Psoas muscle (tissue), 8 donors: ENCODE measurements around the gene NSUN3. TPM values are rescaled to one million over a fixed set of nuclear protein-coding genes. Genes with fewer than 3 reads are reported as not detected.

Source experiments
- ATAC-seq, 4 donors: fragments of 200-7000 bp; cut with Tn5 transposase; one replicate each; pipeline ENCODE4 v1.9.1; 2020; ENCODE audit warnings: moderate library complexity in 3 of 4, mild to moderate bottlenecking in 2 of 4
- DNase-seq, 2 donors: peaks; one replicate each; pipeline ENCODE4 v3.0.0-alpha.2; 2020
- H3K27ac ChIP-seq: fragments of 200-600 bp; one replicate; pipeline ENCODE4 v1.8.0; 2022
- H3K27me3 ChIP-seq, 3 donors: fragments of 200-600 bp in 1 of 3; one replicate each; pipeline versions ENCODE4 v1.6.1 to v1.8.0; 2013 to 2022; ENCODE audit warnings: low read length in 2 of 3, mild to moderate bottlenecking in 2 of 3, moderate library complexity in 1 of 3; ENCODE audit not compliant: insufficient read depth in 3 of 3
- H3K36me3 ChIP-seq, 2 donors: fragments of 200-600 bp in 1 of 2; one replicate each; pipeline versions ENCODE4 v1.6.1 to v1.8.0; 2013 to 2022; ENCODE audit warnings: low read depth in 1 of 2, mild to moderate bottlenecking in 1 of 2, moderate library complexity in 1 of 2; ENCODE audit not compliant: insufficient read depth in 1 of 2
- H3K4me1 ChIP-seq: fragments of 200-600 bp; one replicate; pipeline ENCODE4 v1.8.0; 2022
- H3K4me3 ChIP-seq: fragments of 200-600 bp; one replicate; pipeline ENCODE4 v1.8.0; 2022; ENCODE audit warnings: mild to moderate bottlenecking
- H3K9me3 ChIP-seq: fragments of 200-600 bp; one replicate; pipeline ENCODE4 v1.8.0; 2022
- CTCF ChIP-seq: fragments of 200-600 bp; IDR thresholded peaks from one replicate; pipeline ENCODE4 v1.8.0; 2022; ENCODE audit warnings: antibody characterized with exemption
- WGBS, 3 donors: extraction: QIAGEN DNeasy Blood & Tissue Kit; methylation state at CpG; one replicate each; pipeline versions ENCODE4 v1.1.6 to v1.1.7; 2013; 5-methylcytosine and 5-hydroxymethylcytosine counted together
- intact Hi-C, 2 donors: fragments of 100-400 bp; cut with DNase I; formaldehyde crosslinking; loops; one replicate each; pipeline versions ENCODE4 v1.11.0 to v1.14.2; 2022
- polyA plus RNA-seq, 3 donors: library from polyadenylated mRNA; stranded (reverse); fragments of 200-250 nt; gene quantifications; one replicate each; pipeline ENCODE4 v1.2.3, GENCODE V29; 2013
- total RNA-seq, 4 donors: library from RNA; stranded (reverse); fragmentation: NEBNext Ultra II Directional in 2 of 4; extraction: Animal tissue kit (Norgen Biotek cat#: 25700) in 2 of 4; gene quantifications; one replicate each; pipeline versions ENCODE4 v1.2.1 to v1.2.4, GENCODE V29; 2021 to 2023
- donor health status: healthy with polysubstance abuse.
- donor health status: DM: no; HTN: no; CAD: no; lungs with moderate emphysema.
- donor health status: Bipolar disorder and iron deficiency.
- donor health status: healthy.
- donor health status: DM: yes; HTN: yes; CAD: no.
- donor health status: DM: no; HTN: no; CAD: no.
- donor health status: DM: no; HTN: no; CAD: no.
- donor health status: DM: yes; HTN: yes; CAD: no.

The NSUN3 gene
- total and polyA plus RNA-seq, 7 donors: 1.5 to 4.1 (median 2.6) TPM

GRCh38 chr3:94024385-94024784 lies 38.5 kb upstream of the NSUN3 start:
- Histone ChIP-seq H3K4me1 (no peaks in the 10 kb centered on the region), H3K27ac (no peak overlapping the region), H3K9me3 (no peaks in the 10 kb centered on the region), H3K4me3 (no peak overlapping the region), H3K36me3 (no peaks in the 10 kb centered on the region), H3K27me3 (no peaks in the 10 kb centered on the region)
- intact Hi-C loops: no loop called here
- DNase-seq (no peak), ATAC-seq (no peak)
- no peak for TF ChIP-seq CTCF
- 85 to 90% (median 89%) methylated on average over 3 of the region's 3 CpGs for WGBS, 3 donors

GRCh38 chr3:94026623-94027022 lies 36.2 kb upstream of the NSUN3 start:
- no peak for DNase-seq
- no peaks in the 10 kb centered on the region for H3K27me3 ChIP-seq
- H3K4me3 ChIP-seq: no peak overlapping the region
- ATAC-seq: no peak
- H3K36me3 ChIP-seq: no peaks in the 10 kb centered on the region
- TF ChIP-seq CTCF: no peak
- intact Hi-C loops: no loop called here
- no peaks in the 10 kb centered on the region for H3K9me3 ChIP-seq
- H3K27ac ChIP-seq: no peak overlapping the region
- H3K4me1 ChIP-seq: no peaks in the 10 kb centered on the region
- 84 to 91% (median 86%) methylated on average over 2 of the region's 2 CpGs for WGBS, 3 donors

DNA sequence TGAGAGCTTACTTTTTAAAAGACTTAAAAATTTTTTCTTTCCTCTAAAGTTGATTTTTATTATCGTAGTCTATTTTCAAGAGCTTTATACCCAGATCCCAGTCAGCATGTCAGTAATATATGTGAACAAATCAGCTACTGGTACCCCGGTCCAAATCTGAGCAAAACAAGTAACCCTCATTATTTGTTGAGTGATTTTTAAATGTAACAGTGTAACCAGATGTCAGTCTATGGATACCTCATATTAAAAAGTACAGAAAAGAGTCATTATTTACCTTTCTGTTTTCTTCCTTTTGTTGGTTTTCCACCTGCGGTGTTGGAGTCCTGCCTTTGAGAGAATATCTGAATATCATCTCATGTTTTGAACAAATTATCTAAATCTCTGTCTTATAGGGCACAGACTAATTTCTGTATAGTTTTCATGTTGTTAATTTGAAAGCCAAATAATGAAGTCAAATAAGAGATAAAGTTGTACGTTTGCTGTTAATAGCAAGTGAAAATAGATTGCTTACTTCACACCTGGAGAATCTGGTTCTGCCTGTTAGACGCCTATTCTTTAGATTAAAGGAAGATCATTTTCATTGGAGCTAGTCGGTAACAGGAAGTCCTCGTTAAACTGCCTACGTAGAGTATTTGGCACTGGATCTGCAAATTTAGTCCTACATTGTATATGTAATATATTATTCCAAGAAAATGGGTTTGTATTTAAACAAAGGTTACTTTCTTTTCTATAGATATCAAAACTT lies 34.6 kb upstream of the NSUN3 start, which contains the start of gene STX19:
STX19 (minus strand) TSS at position 505 of the 745 bp plus-strand sequence. CDS start 13,328 bp downstream, outside the sequence.
- 71 to 74% (median 72%) methylated on average over 8 of the region's 8 CpGs for WGBS, 3 donors
- no peak for DNase-seq
- Histone ChIP-seq H3K27ac (no peak within 1 kb of the TSS), H3K27me3 (no peaks in the 10 kb centered on the region), H3K9me3 (no peaks in the 10 kb centered on the region), H3K4me1 (no peaks in the 10 kb centered on the region), H3K36me3 (no peaks in the 10 kb centered on the region), H3K4me3 (no peak within 1 kb of the TSS)
- intact Hi-C loops: no loop called here
- no peak for TF ChIP-seq CTCF
- ATAC-seq: no peak

GRCh38 chr3:94036909-94037507 lies 25.9 kb upstream of the NSUN3 start:
- Histone ChIP-seq H3K4me3 (no peak overlapping the region), H3K4me1 (no peaks in the 10 kb centered on the region), H3K36me3 (peaks cover 0 to 5% of the 10 kb centered on the region in 2 donors), H3K27ac (no peak overlapping the region), H3K9me3 (no peaks in the 10 kb centered on the region), H3K27me3 (no peaks in the 10 kb centered on the region)
- WGBS, 3 donors: 74 to 80% (median 77%) methylated on average over 3 of the region's 3 CpGs
- ATAC-seq (no peak), DNase-seq (no peak)
- TF ChIP-seq CTCF: peak; percentile 33
- intact Hi-C loops: no loop called here
